Stomach (tissue), 4 donors: ENCODE data around the gene ST6GALNAC6.

Source experiments
- CTCF ChIP-seq, 7 experiments: fragments of 450-650 bp in 4 of 7; fragments of 200-600 bp in 3 of 7; sonication (generic) in 3 of 7; IDR thresholded peaks; one replicate each; pipeline ENCODE4 v1.5.1; 2016 to 2019; ENCODE audit warnings: antibody characterized with exemption in 7 of 7, control low read depth in 2 of 7, mild to moderate bottlenecking in 1 of 7
- POLR2AphosphoS5 ChIP-seq, 3 donors: sonication (generic); formaldehyde crosslinking; IDR thresholded peaks; one replicate each; pipeline ENCODE4 v1.6.1; 2016; ENCODE audit warnings: antibody characterized with exemption in 3 of 3

DNA sequence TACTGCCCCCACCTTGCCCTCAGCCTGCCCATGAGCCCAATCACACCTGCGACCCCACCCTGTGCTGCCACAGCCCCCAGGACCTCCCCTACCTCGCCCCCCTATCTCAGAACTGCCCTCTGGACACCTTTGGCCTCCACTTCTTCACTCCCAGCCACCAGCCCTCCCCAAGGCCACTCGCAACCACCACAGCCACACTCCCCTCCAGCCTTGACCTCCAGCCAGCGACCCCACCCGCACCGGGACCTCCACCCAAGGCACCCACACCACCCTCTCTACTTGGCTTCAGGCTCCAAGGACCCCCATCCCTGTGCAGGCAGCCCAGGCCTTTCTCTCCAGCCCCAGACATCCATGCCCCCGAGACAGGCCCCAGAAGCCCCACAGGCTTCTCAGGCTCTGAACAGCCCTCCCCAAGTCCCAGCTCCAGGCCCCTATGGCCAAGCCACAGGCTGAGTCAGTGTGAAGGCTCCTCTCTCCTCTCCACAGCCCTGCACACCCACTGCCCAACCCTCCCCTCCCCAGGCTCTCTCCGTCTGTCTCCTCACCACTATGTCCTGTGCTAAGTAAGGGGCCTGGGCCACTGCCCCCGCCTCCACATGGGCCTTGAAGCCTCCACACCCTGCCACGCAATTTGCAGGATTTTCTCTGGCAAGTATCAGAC lies 24.0 kb downstream of the ST6GALNAC6 start:
- TF ChIP-seq POLR2AphosphoS5 (IDR thresholded peaks at IDR 0.05) (no peak), CTCF (IDR thresholded peaks at IDR 0.05) (no peak)
